ENCODE measurements around the gene TTC39B.

The TTC39B gene

GRCh38 chr9:15306757-15307522 lies at the start of gene TTC39B:
Gene TTC39B, minus strand, starts transcription at chr9:15307216. Its CDS starts 91 bp downstream, at chr9:15307125.
- H3K27ac ChIP-seq, result peak within 1 kb of the TSS; percentile 82
- no peak for TF ChIP-seq ZFX (IDR thresholded peaks at IDR 0.05; ENCODE audit: borderline replicate concordance)
- TF ChIP-seq CTCF (IDR thresholded peaks at IDR 0.05), result no peak

- TF ChIP-seq ZFX (IDR thresholded peaks at IDR 0.05; ENCODE audit: borderline replicate concordance) (no peak), CTCF (IDR thresholded peaks at IDR 0.05) (no peak)
- no peak overlapping the region for H3K27ac ChIP-seq
Observed at GRCh38 chr9:15355669-15356068, 48.7 kb upstream of the TTC39B start.

GRCh38 chr9:15354713-15355112 lies 47.7 kb upstream of the TTC39B start:
- H3K27ac ChIP-seq, result no peak overlapping the region

GRCh38 chr9:15353892-15354291 lies 46.9 kb upstream of the TTC39B start:
- no peak for TF ChIP-seq CTCF (IDR thresholded peaks at IDR 0.05)
- TF ChIP-seq ZFX (IDR thresholded peaks at IDR 0.05; ENCODE audit: borderline replicate concordance), result no peak
- H3K27ac ChIP-seq, result no peak overlapping the region

More at GRCh38 chr9:15354713-15355112, 47.7 kb upstream of the TTC39B start:
- TF ChIP-seq CTCF (IDR thresholded peaks at IDR 0.05) (no peak), ZFX (IDR thresholded peaks at IDR 0.05; ENCODE audit: borderline replicate concordance) (no peak)

- TF ChIP-seq ZFX (IDR thresholded peaks at IDR 0.05; ENCODE audit: borderline replicate concordance) (no peak), CTCF (IDR thresholded peaks at IDR 0.05) (no peak)
- no peak overlapping the region for H3K27ac ChIP-seq
Observed at GRCh38 chr9:15352306-15352705, 45.3 kb upstream of the TTC39B start.

- no peak for TF ChIP-seq CTCF (IDR thresholded peaks at IDR 0.05)
- TF ChIP-seq ZFX (IDR thresholded peaks at IDR 0.05; ENCODE audit: borderline replicate concordance), result no peak
- H3K27ac ChIP-seq, result no peak overlapping the region
Observed at GRCh38 chr9:15349892-15350761, 43.1 kb upstream of the TTC39B start.

- TF ChIP-seq CTCF (IDR thresholded peaks at IDR 0.05), result no peak
- no peak for TF ChIP-seq ZFX (IDR thresholded peaks at IDR 0.05; ENCODE audit: borderline replicate concordance)
- no peak overlapping the region for H3K27ac ChIP-seq
Observed at GRCh38 chr9:15346837-15347236, 39.8 kb upstream of the TTC39B start.
